ENCODE measurements around the gene PRAF2.

The PRAF2 gene, protein sequence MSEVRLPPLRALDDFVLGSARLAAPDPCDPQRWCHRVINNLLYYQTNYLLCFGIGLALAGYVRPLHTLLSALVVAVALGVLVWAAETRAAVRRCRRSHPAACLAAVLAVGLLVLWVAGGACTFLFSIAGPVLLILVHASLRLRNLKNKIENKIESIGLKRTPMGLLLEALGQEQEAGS

DNA sequence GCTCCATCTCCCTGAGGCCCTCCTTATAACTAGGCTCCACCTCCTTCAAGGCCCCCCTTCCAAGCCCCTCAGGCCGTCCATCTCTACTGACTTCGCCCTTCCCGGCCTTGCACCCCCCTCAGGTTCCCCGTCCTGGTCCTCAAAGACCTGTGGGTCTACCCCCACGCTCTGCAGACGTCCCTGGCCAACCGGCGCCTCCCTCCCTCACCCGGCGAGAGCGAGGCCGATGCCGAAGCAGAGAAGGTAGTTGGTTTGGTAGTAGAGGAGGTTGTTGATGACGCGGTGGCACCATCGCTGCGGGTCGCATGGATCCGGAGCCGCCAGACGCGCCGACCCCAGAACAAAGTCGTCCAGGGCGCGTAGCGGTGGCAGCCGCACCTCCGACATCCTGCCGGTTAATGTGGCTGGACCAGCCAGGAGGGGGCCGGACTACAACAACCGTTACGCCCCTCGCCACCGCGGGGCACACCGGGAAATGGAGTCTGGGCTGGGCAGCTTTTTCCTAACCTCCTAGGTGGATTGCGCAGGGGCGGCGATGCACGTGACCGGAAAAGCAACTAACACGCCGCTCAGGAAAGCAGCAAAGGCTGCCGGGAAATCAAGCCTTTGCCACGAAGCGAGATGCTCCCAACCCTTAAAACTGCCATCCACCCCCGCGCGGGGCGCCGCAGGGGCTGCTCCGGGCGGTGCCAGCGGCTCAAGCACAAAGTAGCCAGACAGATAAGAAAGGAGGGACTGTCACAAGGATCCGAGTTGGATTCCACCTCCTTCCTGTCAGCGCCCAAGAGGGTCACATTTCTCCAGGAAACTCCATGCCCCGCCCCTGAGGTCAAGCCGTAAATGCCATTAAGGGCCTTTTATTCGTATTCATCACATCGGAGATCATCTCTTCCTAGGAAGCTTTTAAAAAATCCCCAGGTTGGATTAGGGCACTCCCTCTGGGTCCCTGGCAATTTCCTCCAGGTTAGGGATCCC, at the start of gene PRAF2:
TSS of gene PRAF2 (minus strand) at position 402 of the 975 bp plus-strand sequence. CDS start at position 387, 15 bp downstream.
- DNase-seq, result peak; percentile 85 to 89

DNA sequence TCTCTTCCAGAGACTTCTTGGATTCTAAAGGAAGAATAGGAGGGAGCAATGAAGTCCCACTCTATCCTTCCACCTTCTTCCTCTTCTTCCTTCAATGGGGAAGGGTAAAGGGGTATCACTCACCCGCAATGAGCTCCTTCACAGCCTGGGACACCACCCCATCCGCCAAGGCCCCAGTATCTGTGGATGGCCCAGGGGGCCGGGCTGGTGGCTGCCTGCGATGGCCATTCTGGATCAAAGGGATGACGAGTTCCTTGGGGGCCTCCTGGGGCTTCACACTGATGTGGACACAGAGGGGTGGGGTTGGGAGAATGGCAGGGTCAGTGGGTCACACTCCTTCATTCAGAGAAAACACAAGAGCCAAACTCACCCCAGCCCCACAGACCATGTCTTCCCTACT, 48.7 kb upstream of the PRAF2 start:
- no peak for DNase-seq

DNA sequence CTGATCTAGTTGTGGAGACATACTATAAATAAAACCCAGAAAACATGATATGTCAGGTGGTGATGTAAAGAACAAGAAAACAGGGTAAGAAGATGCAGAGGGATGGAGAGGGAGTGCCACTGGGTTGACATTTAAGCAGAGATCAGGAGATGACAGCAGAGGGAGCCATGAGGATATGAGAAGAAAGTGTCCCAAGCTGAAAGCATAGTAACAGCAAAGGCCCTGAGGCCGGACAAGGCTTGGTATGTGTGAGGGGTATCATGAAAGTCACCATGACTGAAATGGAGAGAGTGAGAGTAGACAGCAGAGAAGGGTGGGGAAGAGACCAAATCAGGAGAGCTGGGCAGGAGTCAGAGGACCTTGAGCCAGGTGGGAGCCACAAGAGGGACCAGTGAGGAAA, 46.3 kb upstream of the PRAF2 start:
- no peak for DNase-seq

DNA sequence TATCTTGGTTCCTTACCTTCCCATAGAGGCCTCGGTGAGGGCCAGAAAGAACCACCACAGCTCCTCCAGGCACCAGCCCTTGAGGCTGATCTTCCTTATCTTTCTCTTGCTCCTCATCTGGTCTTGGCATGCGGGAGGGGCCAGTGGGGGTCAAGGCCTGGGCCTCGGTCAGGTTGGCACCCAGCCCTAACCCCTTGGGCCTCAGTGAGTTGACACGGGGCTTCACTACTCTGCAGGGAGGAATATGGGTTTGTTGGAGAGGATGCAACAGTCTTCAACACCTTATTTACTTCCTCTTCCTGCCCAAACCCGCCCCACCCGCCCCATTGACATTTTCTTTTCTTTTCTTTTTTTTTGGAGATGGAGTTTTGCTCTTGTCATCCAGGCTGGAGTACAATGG, 43.8 kb upstream of the PRAF2 start:
- DNase-seq, result no peak

- no peak for DNase-seq
Measured at GRCh38 chrX:49116716-49117115, 42.9 kb upstream of the PRAF2 start.

DNA sequence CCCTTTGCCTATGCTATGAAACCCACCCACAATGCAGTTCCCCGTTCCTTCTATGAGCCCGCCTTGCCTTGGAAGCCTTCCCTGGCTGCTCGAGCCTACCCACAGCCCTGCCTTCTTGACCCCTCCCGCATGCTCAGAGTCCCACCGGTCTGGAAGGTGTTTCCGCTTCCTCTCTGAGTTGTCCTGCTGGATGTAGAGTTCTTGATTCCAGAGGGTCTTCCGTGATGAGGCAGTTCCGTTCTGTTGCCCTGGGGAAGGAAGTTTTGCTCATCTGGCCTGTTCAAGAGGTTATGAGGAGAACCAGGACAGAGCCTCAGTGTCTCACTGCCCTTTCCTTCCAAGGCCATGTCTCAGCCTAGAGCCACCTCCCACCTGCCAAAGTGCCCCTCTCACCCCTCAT, 42.3 kb upstream of the PRAF2 start:
- no peak for DNase-seq

DNA sequence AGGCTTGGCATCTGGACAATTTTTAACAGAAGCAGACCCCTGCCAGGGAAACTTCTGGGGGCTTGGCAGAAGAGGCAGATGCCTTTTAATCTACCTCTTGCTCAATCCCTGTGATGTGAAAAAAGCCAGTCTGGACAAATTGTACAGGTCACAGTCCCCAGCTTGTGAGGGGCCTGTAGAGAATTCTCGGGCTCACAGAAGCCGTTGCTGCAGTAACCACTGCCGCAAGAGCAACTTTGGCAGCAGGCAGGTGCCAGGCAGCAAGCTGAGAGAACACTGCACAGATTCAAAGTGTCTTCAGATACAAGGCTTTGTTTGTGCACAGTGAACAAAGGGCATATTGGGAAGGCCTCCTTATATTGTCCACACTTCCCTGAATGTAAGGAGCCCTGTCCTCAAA, 38.0 kb upstream of the PRAF2 start:
- no peak for DNase-seq

DNA sequence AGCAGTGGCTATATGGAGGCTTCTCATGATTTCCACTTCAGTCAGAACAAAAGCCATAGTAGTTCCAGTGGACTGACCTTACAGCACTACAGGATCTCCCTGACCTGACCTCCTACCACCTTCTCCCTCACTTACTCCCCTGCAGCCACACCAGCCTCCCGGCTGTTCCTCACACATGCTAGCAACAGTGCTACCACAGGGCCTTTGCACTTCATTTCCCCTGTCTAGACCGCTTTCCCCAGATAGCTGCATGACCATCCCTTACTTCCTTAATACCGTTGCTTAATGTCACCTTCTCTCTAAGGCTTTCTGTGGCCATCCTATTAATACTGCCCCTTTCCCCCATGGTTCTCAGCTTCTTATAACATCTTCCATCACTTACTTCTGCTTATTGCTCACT, 36.6 kb upstream of the PRAF2 start:
- no peak for DNase-seq

- no peak for DNase-seq
Measured at GRCh38 chrX:49108641-49109040, 34.8 kb upstream of the PRAF2 start.

- DNase-seq, result no peak
Measured at GRCh38 chrX:49106930-49107329, 33.1 kb upstream of the PRAF2 start.

DNA sequence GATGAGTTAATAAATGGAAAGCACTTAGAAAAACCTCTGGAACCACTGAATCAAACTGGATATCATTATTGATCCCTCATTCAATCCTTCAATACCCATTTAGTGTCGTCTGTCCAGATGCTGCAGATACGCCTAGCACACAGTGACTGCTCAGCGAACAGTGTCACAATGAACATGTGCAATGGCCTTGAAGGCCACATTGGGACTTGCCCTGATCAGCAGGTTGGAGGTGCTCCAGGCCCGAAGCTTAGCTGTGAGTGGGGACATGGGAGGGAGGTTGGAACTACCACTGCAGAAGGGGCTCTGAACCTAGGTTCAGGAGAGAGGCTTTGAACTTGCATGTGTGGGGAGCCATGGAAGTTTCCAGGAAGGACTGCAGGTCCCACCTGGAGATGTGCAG, 32.5 kb upstream of the PRAF2 start:
- no peak for DNase-seq

DNA sequence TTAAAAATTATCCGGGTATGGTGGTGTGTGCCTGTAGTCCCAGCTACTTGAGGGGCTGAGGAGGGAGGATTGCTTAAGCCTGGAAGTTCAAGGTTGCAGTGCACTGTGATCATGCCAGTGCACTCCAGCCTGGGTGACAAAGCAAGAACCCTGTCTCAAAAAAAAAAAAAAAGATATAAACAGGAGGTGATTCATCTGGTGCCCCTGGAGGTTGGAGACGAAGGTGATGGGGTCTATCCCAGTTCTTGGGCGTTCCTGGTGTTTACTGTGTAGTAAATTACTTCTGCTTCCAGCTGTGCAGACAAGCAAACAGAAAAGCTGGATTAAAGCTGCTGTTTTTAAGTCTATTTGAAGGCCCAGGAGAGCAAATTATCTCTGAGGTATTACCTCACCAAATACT, 29.8 kb upstream of the PRAF2 start:
- DNase-seq, result no peak

DNA sequence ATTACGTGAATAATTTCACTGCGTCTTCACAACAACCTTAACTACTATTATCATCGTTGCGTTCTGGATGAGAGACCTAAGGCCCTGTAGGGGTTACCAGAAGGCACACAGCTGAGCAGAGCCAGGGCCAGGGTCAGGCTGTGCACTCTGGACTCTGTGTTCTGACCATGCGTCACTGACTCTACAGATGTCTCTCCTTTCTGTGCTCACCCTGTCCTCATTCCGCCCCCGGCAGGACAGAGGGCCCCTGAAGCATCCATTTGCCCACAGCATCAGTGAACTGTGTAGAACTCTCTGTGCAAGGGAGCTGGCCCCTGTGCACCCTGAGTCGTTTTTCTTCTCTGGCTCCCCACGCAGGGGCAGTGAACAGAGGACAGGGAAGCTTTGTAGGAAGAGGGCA, 28.4 kb upstream of the PRAF2 start:
- no peak for DNase-seq

DNA sequence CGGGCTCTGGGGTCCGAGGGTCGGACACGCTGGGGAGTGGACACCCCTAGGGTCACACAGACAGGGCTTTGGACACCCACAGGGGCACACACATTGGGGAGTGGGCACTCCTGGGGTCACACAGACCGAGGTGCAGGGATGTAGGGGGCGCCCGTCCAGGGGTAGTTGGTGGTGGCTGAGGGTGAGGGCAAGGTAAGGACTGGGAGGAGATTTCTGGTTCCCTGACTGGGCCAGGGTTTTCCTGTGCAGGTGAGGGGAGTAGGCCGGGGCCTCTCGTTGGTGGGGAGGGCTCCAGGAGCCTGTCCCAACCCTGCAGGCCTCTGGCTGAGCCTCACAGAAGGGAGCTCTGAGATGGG, 27.8 kb upstream of the PRAF2 start:
- DNase-seq, result no peak

GRCh38 chrX:49100704-49101628, 27.2 kb upstream of the PRAF2 start:
- peak; percentile 82 to 86 for DNase-seq

DNA sequence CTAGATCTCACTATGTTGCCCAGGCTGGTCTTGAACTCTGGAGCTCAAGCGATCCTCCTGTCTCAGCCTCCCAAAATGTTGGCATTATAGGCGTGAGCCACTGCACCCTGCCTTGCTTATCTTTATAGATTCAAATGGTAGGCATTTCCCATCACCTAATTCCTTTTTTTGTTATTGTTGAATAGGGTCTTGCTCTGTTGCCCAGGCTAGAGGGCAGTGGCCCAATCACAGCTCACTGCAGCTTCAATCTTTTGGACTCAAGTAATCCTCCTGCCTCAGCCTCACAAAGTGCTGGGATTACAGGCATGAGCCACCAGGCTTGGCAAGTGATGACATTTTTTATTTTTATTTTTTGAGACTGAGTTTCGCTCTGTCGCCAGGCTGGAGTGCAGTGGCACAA, 22.6 kb upstream of the PRAF2 start:
- no peak for DNase-seq

GRCh38 chrX:49089553-49089952, 15.8 kb upstream of the PRAF2 start:
- DNase-seq, result no peak

GRCh38 chrX:49082271-49082871, 8.6 kb upstream of the PRAF2 start:
- no peak for DNase-seq

DNA sequence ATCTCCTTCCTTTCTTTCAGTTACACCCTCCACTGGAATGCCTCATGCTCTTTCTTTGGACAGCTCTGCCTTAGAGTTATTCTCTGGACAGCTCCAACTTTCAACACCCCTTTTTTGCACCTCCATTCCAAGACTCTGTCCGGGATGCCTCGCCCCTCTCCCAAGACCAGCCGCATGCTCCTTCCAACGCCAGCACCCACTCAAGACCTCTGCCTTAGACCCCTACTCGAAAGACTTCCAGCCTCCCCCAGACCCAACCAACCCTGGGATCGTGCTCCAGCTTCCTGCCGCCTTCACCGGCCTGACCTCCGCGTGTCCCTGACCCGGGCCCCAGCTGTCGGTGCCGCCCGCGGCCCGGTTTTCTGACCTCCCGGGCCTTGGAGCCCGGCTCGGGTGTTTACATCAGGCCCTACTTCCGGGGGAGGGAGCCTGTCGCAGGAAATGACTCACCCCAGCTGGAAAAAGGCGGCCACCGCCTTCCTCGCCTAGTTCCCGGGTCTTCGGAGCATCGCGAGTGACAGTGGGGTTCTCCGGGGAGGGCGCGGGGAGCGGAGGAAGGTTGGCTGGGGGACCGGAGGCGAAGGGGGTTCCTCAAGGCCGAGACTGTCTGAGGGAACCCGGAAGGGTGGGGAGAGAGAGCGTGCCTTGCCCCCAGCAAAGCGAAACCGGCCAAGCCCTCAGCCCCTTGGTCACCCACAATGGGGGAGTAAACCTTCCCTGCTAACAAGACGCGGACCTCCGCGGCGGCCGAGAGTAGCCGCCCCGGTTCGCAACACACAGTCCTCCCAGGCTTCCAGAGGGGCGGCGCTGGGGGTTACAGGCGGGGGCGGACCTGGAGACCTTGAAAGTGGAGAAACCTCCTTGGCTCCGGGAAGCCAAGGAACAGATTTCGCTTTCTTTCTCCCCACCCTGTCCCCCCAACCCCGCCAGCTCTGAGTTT, 6.0 kb upstream of the PRAF2 start, which contains the start of gene WDR45:
TSS of gene WDR45 (minus strand) at position 399 of the 940 bp plus-strand sequence. CDS start 1,792 bp downstream, outside the sequence.
- DNase-seq, result peak; percentile 62 to 64

- no peak for DNase-seq
Measured at GRCh38 chrX:49077941-49078340, 4.1 kb upstream of the PRAF2 start.

- no peak for DNase-seq
Measured at GRCh38 chrX:49075347-49075746, 1.5 kb upstream of the PRAF2 start.

GRCh38 chrX:49072712-49073095, 1.1 kb downstream of the PRAF2 start:
- DNase-seq, result no peak
